Stimulated activated CD4-positive, alpha-beta T cell treated with anti-CD3 and anti-CD28 coated beads, Interleukin-2, amount 100 ng/mL, for 4 hours (primary cell): ENCODE measurements around the gene SLC1A3.

ENCODE experiments used
- DNase-seq: peaks from one replicate; pipeline ENCODE4 v3.0.0-alpha.2; 2020; ENCODE audit warnings: low read depth

The SLC1A3 gene

GRCh38 chr5:36655161-36655560 is 48.8 kb downstream of the SLC1A3 start:
- DNase-seq: no peak

GRCh38 chr5:36656556-36656955 is 50.1 kb downstream of the SLC1A3 start:
- DNase-seq: no peak

GRCh38 chr5:36657563-36657995 is 51.2 kb downstream of the SLC1A3 start:
- DNase-seq: no peak

GRCh38 chr5:36658038-36658756 is 51.8 kb downstream of the SLC1A3 start:
- DNase-seq: no peak

- DNase-seq: no peak
Measured at GRCh38 chr5:36659411-36659810, 53.0 kb downstream of the SLC1A3 start.

GRCh38 chr5:36660397-36661049 is 54.1 kb downstream of the SLC1A3 start:
- DNase-seq: no peak

GRCh38 chr5:36661456-36662220 is 55.2 kb downstream of the SLC1A3 start:
- DNase-seq: no peak

- no peak for DNase-seq
Measured at GRCh38 chr5:36662291-36662851, 56.0 kb downstream of the SLC1A3 start.

GRCh38 chr5:36664766-36665165 is 58.4 kb downstream of the SLC1A3 start:
- no peak for DNase-seq

- no peak for DNase-seq
Measured at GRCh38 chr5:36665628-36666027, 59.2 kb downstream of the SLC1A3 start.

GRCh38 chr5:36666274-36666673 is 59.9 kb downstream of the SLC1A3 start:
- no peak for DNase-seq

- no peak for DNase-seq
Measured at GRCh38 chr5:36666986-36667385, 60.6 kb downstream of the SLC1A3 start.

- DNase-seq: no peak
Measured at GRCh38 chr5:36667824-36668223, 61.4 kb downstream of the SLC1A3 start.

GRCh38 chr5:36669015-36669651 is 62.7 kb downstream of the SLC1A3 start:
- DNase-seq: no peak

- no peak for DNase-seq
Measured at GRCh38 chr5:36670548-36670947, 64.1 kb downstream of the SLC1A3 start.

- DNase-seq: no peak
Measured at GRCh38 chr5:36675282-36675681, 68.9 kb downstream of the SLC1A3 start.

GRCh38 chr5:36679221-36679989 is 73.0 kb downstream of the SLC1A3 start:
- DNase-seq: no peak

- no peak for DNase-seq
Measured at GRCh38 chr5:36680066-36680465, 73.7 kb downstream of the SLC1A3 start.

- DNase-seq: no peak
Measured at GRCh38 chr5:36681711-36682110, 75.3 kb downstream of the SLC1A3 start.

GRCh38 chr5:36682499-36682898 is 76.1 kb downstream of the SLC1A3 start:
- DNase-seq: no peak

GRCh38 chr5:36683821-36684434 is 77.5 kb downstream of the SLC1A3 start:
- DNase-seq: no peak
